Inflammatory macrophage treated with lipopolysaccharide for 1 hour (primary cell): Measurements from ENCODE around the gene LRP1.
A peak's percentile ranks its signal among the peaks of the same experiment; 100 is the strongest.

Experiments used
- DNase-seq, 2 donors: peaks; one replicate each; pipeline ENCODE4 v3.0.0-alpha.2; 2020 to 2022

LRP1 gene

DNA sequence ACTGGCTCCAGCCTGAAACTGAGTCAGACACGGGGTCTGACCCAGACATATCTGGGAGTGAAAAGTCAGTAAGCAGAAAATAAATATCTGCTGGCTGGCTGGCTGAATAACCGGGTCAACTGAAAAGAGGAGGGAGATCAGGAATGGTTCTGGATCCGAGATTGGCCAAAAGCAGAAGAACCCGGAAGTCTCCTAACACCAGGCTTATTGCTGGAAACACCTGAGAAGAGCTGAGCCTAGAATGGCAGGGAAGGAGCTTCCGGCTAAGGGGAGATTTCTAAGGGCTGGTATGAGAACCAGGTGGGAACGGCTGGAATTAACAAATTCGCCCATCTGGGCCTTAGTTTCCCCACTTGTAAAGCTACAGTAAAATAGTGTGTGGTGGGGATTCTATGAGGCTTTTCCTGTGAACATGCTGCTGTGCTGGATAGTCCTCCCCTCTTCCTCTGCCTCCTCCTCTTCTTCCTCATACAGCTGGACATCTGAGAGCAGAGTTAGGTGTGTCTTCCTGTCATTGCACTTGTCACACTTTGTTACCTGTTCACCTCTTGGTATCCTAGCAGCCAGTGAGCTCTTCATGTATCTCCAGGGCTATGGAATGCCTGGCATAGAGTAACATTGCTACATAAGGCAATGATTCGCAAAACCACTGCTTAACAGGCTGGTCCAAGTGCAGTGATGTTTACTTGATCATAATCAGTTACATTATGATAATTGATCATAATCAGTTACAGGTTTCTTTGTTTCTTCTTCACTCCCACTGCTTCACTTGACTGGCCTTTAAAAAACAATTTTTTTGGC, 99.2 kb downstream of the LRP1 start:
- no peak for DNase-seq

DNA sequence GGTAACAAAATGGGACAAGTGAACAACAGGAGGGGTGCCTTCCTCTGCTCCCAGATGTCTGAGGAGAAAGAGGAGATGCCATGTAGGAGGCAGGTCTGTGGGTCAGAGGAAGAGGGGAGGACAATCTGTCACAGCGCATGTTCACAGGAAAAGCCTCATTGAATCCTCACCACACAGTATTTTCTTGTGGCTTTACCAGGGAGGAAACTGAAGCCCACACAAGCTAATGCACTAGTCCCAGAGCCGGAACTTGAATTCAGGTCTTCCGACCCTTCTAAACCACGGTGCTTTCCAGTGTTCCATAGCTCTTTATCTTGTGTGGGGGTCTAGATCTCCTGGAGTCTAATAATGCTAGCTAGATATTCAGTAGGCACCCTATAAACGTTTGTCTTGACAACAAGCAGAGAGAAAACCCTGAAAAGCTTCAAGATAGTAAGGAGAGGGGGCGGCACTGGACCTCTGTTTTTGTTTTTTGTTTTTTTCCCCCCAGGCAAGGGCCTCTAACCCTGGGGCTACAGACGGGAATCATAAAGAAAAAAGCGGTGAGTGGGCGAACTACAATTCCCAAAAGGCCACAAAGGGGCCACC, 100.9 kb downstream of the LRP1 start:
- peak; percentile 52 to 54 for DNase-seq

DNA sequence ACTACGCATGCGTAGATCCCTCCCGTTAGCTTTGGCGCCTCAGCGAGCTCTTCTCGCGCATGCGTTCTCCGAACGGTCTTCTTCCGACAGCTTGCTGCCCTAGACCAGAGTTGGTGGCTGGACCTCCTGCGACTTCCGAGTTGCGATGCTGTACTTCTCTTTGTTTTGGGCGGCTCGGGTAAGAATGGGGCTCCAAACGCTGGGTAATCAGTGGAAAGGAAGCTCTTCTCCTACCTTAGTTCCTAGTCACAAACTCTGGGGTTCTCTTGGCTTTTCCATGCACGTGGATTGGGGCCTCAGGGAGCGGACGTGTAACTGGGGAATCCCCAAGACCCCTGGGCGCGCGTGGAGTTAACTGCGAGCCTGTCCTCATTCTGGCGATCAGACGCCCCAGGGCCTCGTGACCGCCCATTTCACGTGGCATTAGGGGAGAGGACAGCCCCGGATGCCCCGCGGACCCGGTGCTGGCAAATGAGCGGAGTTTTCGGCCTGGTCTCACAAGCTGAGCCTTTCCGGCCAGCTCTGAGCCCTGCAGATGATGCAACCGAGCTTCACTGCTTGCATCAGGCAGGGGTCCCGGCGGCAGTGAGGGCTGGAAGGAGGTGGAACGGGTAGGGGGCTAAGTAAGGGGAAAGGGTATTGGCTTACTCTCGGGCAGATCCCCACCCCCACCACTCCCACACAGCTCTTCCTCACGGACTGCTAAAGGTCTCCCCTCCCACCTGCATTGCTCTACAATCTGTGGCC, 101.5 kb downstream of the LRP1 start, which contains the start of gene SHMT2:
SHMT2 (plus strand) TSS at position 78 of the 747 bp plus-strand sequence; CDS start at position 146, 68 bp downstream.
- DNase-seq: peak; percentile 94 to 98

DNA sequence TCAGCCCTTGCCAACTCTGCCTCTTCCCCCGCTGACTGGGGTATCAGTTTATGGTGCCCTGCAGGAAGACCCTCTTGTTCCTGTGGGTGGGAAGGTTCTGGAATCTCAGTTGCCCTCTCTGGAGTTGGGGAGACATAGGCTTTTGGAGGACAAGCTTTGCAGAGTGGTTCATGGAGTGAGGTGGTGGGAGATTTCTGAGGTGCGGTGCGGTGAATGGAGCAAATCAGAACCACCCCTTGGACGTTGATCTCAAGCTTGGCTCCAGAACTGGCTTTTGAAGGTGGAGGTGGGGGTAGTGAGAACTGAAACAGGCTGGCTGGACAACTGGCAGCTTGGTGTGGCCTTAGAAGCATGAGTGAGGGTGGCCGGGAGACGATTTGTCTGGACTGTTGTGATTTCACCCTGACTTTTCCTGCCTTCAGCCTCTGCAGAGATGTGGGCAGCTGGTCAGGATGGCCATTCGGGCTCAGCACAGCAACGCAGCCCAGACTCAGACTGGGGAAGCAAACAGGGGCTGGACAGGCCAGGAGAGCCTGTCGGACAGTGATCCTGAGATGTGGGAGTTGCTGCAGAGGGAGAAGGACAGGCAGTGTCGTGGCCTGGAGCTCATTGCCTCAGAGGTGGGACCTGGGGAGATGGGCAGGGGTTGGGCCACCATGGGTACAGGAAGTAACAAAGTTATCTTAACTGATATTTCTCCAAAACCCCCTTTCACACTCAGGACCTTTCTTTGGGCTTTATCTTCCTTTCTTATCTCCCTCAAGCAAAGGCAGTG, 102.3 kb downstream of the LRP1 start:
- DNase-seq: no peak

DNA sequence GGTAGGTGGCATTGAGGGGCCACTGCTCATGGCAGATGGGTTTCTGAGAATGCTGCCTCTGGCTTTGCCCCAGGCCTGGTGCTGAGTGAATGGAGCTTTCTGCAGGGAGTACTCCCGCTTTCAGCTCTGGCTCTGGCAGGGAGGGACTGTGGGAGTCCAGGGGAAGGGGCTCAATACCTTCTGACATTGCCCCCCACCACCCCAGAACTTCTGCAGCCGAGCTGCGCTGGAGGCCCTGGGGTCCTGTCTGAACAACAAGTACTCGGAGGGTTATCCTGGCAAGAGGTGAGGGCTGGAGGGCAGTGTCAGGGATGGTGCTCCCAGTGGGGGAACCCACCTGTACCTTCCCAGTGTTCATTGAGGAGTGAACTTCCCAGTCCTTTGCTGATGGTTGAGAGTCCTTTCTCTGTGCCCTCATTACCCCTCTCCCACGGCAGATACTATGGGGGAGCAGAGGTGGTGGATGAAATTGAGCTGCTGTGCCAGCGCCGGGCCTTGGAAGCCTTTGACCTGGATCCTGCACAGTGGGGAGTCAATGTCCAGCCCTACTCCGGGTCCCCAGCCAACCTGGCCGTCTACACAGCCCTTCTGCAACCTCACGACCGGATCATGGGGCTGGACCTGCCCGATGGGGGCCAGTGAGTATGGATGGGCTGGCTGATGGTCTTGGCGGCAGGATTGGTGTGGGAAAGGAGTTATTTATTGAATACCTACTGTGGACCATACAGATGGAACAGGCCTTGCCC, 103.2 kb downstream of the LRP1 start:
- no peak for DNase-seq

DNA sequence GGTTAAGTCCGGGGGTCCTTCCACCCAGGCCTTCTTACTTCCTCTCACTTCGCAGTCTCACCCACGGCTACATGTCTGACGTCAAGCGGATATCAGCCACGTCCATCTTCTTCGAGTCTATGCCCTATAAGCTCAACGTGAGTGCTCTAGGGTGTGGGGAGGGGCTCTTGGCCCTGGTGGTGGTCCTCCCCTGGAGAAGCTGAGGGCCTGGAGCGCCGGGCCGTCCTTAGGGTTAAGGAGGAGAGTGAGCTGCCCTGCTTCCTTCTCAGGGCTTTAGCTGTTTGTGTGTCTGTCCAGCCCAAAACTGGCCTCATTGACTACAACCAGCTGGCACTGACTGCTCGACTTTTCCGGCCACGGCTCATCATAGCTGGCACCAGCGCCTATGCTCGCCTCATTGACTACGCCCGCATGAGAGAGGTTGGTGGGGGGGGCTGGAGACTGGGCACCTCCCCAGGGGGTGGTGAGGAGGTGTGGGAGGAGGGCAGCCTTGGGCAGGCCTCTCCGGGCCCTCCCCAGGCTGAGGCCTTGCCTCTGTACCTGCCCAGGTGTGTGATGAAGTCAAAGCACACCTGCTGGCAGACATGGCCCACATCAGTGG, 104.0 kb downstream of the LRP1 start:
- DNase-seq: no peak

DNA sequence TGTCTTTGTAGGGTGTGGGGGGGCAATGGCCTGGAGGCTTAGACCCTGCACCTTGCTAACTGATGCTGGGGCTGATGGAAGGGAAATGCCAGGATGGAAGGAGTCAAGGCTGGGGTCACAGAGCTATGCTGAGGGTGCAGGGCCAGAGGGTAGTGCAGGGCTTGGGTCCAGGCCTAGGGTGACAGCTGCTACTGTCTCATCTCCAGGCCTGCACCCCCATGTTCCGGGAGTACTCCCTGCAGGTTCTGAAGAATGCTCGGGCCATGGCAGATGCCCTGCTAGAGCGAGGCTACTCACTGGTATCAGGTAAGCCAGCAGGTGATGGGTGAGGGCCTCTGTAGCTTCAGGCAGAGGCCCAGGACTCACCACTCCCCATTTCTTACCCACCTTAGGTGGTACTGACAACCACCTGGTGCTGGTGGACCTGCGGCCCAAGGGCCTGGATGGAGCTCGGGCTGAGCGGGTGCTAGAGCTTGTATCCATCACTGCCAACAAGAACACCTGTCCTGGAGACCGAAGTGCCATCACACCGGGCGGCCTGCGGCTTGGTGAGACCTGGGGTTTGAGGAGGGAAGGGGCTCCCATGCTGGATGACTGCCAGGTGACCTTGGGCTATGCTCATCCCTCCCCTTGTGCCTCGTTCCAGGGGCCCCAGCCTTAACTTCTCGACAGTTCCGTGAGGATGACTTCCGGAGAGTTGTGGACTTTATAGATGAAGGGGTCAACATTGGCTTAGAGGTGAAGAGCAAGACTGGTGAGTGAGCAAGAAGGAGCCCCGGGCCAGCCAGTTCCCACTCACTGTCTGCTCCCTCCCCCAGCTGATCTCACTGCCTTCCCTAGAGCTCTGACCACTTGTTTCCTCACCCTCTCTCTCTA, 105.3 kb downstream of the LRP1 start:
- DNase-seq: peak; percentile 50 to 76

DNA sequence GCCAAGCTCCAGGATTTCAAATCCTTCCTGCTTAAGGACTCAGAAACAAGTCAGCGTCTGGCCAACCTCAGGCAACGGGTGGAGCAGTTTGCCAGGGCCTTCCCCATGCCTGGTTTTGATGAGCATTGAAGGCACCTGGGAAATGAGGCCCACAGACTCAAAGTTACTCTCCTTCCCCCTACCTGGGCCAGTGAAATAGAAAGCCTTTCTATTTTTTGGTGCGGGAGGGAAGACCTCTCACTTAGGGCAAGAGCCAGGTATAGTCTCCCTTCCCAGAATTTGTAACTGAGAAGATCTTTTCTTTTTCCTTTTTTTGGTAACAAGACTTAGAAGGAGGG, 105.9 kb downstream of the LRP1 start:
- DNase-seq: no peak

DNA sequence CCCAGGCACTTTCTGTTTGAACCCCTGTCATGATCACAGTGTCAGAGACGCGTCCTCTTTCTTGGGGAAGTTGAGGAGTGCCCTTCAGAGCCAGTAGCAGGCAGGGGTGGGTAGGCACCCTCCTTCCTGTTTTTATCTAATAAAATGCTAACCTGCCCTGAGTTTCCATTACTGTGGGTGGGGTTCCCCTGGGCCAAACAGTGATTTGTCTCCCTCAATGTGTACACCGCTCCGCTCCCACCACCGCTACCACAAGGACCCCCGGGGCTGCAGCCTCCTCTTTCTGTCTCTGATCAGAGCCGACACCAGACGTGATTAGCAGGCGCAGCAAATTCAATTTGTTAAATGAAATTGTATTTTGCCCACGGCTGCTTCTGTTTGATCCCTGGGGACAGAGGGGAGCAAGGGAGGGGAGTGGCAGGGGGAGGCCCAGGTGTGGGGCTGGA, 106.3 kb downstream of the LRP1 start:
- peak; percentile 60 to 67 for DNase-seq

DNA sequence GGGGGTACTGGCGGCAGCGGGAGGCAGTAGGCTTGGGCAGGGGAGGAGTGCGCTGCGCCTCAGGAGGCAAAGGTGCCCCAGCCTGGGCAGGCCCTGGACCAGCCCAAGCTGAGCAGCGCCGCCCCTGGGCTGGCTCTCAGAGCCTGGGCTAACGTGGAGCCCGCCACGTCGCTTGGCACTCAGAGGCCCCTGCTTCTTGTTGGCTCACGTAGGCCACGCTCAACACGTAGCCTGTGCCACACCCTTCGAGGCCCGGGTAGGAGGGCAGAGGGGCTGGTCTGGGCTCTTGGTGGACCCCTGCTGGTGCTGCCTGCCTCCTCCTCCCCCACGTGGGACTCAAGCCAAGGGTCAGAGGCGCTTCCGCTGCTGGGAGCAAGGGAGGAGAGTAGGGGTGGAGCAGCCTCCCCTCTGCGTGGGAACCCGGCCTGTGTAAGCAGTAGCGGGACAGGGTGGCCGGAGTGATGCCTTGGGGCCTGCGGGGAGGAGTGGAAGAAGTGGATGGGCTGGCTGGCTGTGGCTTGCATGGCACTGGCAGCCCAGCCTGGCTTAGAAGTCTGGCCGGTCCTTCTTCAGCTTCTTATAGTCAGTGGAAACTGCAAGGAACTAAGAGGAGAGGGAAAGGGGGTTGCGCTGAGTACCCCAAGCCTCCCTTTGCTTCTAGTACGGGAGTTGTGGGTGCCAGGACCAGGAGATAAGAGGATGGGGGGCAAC, 106.9 kb downstream of the LRP1 start:
- DNase-seq: no peak

DNA sequence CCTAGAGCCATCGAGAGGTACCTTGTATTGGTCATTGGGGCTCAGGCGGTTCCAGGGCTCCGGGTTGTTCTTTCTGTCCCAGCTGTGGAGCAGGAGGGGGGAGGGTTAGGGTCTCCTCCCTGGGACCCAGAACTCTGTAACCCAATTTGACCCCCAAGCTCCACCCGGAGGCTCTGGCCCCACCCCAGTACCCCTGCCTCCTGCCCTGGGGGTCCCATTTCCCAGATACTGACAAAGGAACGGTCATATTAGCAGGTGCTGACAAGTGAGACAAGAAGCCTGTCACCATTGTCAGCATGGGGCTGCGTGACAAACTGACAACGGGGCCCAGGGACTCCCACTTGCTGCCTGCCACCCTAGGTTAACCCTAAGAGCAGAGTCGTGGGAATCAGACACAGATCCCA, 107.4 kb downstream of the LRP1 start:
- no peak for DNase-seq

DNA sequence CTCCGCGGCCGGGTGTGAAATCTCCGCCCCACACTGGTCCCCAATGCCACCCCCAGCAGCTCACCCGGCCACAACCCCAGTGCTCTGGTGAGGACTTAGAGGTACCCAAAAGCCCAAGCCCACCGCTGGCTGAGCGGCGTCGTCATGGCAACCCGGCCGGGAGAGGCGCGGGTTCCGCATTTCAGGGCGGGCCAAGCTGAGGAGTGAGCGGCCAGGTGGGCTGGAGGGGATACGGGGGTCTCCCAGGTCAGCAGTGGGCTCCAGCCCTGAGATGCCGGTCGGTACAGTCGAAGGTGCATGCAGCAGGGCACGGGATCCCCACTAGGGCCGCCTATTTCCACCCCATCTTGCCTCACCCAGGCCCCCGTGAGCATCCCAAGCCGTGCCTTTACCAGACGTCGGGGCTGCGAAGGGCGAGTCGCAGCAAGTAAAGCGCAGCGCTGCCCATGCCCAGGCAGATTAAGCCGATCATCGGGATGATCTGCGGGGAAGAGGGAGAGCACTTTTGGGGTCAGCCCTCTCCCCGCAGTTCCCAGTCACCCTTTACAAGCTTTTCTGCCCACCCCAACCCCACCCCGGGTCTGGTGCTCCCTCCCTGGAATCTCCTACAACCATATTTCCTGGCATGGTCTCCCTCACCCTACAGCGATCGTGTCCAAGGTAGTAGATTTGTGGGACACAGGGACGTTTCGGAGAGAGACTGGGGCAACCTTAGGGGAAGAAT, 108.1 kb downstream of the LRP1 start:
- DNase-seq: no peak

DNA sequence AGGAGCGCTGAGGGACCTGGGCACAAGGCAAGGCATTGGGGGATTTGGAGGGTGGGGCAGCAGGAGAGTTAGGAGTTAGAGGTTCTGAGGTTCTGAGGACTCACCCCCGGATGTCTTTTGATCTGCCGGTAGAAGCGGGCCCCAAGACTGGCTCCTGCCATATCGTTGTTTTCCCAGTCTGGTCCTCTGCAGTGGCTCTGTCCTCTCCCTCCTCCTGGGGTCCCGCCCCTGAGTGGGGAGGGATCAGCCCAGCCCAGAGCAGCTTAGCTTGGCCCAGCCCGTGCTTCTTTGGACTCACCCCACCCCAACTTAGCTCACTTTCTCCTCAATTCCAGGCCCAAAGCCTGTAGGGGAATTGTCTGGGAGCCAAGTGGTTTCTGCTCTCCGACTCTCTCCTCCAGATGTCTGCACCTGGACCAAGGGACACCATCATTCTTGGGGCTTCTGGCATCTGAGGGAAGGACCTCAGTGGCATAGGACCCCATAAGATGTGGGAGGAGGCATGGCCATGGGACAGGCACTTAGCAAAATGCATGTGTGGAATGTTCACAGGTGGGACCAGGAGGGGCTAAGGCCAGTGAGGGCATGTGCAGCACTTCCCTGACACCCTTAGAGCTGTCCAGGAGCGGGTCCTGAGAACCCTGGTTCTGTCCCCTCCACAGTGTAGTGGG, 108.8 kb downstream of the LRP1 start:
- no peak for DNase-seq

DNA sequence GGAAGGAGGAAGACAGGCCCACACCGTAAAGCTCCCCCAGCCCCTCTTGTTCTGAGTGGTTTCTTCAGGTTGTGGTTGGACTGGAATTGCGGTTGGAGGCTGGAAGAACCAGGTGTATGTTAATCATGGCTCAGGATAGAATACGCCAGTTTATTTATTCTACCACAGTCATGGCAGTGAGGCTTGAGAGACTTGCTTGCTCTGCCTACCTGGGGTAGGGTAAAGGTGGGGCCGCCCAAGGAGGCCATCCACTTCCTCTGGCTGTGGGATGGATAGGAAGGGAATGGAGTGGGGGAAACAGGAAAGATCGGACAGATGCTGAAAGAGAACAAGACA, 109.3 kb downstream of the LRP1 start:
- no peak for DNase-seq

DNA sequence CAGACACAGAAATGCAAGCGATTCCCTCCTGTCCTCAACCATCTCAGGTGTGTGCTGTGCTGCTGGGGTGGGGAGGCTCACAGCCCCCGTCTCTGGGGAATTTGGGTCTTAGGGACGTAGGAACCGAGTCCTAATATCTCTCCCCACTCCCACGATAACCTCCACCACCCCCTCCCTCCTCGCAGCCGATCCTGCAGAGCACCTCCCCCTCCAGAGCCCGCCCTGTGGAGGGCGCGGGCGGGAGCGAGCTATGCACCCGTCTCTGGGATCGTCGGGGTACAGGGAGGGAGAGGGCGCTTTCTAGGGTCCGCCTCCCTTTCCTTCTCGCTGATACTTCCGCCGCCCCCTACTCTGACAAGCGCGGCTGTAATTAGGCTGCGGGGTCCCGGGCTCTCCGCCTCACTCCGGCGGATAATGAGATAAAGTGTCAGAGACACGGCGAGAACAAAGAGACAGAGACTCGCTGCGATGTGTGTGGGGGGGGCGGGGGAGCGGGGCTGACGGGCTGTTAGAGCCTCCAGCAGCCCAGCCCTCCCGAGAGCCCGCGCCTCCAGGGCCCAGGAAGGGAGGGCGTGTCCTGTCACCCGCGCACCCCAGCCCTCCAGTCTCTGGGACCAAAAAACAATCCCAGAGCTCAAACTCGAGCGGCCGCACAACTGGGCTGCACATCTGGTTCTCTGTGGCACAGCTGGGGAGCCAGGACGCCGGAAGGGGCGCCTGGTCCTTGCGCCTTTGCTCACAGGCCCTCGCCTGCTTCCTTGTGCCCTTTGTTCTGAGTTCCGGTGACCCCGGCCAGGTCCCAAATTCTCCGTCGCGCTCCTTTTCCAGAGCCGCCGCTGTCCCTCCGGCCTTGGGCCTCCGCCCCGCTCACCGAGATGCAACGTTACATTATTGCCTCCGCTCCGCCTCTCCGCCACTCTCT, 109.9 kb downstream of the LRP1 start:
- DNase-seq: no peak

DNA sequence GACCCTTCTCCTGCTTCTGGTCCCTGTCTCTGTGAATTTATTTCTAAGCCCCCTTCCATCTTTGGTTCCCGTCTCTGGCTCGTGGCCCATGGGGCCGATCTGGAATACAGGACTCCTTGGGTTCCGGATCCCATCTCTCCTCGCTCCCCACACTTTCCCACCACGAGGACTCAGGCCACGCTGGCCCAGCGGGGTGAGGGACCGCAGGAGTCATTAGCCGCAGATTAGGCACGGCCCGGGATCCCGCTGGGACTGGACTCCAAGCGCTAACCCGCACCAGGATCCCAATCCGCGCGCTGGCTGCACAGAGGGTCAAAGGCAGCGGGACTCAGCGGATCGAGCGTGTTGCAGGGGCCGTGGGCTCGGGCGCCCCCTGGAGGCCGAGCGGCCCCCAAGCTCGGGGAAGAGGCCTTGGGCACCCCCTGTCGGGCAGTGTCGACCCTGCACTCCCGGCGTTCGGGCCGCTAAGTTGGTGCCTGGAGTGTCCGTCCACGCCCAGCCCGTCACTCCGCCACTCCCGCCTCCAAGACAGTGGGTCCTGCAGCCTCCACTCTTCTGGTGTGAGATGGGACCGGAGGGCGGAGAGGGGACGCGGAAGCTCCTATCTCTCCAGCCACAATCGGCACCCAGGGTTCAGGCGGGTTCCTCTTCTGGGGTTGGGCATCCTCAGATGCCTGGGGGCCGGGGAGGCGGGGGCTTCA, 110.7 kb downstream of the LRP1 start:
- DNase-seq: peak; percentile 72 to 98

DNA sequence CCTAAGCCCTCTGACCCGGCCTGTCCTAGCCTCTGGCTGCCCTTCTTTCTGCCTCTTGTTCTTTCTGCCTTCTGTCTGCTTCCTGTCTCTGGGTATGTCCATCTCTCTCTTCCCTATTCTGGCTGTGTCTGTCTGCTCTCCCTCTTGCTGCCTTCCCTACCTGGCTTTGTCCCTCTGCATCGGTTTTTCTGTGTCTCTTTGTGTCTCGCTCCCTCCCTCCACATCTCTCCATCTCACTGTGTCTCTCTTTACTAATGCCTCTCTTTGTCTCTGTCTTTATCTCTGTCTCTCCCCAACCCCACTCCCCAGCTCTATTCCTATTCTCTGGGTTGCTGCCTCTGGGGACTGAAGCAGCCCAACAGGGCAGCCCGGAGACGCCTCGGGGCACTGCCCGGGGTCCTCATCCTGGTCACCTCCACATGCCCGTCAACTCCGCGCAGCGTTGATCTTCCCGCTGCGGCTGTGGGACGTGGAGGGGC, 111.3 kb downstream of the LRP1 start:
- no peak for DNase-seq
